ENCODE measurements around the gene TMEM63A.

Gene TMEM63A

GRCh38 chr1:225885336-225885735, 3.2 kb upstream of the TMEM63A start:
- no peak for DNase-seq (ENCODE audit: low spot score)

GRCh38 chr1:225883616-225884265, 1.6 kb upstream of the TMEM63A start:
- DNase-seq (ENCODE audit: low spot score), result no peak

- peak; percentile 64 for DNase-seq (ENCODE audit: low spot score)
These were observed 775 bp upstream of the TMEM63A start for GRCh38 chr1:225882694-225883615.

DNA sequence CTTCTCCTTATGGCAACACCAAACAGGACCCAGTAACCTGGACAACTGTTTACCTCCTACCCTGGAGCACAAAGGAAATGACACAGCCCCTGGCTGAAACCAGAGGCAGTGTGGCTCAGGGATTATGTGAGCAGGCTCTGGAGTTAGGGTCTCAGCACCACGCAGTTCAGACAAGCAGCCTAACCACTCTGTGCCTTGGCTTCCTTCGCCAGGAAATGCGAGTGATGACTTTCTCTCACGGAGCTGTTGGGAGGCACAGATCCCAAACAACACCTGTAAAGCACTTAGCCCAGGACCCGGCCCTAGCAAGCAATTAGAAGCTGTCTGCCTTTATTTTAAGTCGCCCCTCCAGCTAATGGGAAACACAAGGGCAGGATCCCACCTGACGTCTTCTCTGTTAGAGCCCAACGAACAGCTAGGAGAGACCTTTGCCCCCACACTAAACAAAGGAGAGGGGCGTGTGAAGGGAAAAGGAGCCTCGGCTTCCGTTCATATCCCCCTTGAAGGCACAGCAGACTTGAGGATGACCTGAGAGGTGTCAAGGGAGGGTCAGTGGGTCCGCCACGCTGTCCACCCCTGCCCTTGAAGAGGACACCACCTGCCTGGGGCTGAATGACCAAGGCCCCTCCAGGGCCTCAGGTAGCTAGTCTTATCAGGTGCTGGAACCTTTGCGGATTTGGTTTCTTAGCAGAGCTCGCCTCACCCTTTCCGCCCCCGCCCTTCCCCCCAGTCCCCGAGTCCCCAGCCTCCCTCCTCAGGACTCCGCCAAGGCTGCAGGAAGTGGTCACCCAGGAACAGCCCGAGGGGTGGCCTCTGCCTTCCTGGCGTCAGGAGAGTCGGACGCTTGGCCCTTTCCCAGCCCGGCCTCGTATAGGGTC, 860 bp downstream of the TMEM63A start:
- DNase-seq (ENCODE audit: low spot score), result peak; percentile 51

DNA sequence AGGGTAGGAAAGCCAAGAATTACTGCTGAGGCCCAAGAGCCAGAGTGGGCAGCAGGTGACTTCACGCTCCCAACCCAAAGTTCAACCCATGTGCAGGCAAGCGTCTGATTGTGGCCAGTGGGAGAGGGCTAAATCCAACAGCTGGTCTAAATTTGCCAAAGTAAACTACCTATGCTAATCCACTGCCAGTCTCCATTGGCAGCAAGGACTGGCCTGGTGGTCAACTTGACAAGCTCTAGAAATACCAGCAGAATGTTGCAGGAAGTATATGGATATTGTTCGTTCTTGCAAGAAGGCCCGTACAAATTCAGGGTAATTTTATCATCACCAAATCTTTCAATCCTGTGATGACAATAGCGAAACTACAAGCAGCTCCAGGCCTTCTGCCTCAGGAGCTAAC, 1.5 kb downstream of the TMEM63A start:
- no peak for DNase-seq (ENCODE audit: low spot score)

- DNase-seq (ENCODE audit: low spot score), result no peak
These were observed 2.0 kb downstream of the TMEM63A start for GRCh38 chr1:225880222-225880588.

GRCh38 chr1:225879521-225880221, 2.5 kb downstream of the TMEM63A start:
- no peak for DNase-seq (ENCODE audit: low spot score)

DNA sequence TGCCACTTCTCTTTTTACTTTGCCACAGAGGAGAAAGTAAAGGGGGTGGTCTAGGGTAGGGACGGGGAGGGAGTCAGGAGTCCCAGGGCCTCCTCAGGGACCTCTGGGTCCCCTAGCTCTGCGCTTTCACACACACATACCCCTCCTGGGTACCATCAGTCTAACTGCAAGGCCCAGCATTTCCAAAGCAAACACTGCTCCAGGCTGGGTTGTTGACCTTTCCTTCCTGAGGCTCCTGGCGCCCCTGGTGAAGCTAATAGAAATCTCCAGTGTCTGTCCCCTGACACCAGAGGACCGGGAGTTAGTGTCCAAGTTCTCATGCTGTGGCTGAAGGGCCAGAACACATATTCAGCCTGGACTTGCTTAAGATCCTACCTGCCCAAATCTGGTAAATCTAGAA, 3.9 kb downstream of the TMEM63A start:
- DNase-seq (ENCODE audit: low spot score), result no peak

DNA sequence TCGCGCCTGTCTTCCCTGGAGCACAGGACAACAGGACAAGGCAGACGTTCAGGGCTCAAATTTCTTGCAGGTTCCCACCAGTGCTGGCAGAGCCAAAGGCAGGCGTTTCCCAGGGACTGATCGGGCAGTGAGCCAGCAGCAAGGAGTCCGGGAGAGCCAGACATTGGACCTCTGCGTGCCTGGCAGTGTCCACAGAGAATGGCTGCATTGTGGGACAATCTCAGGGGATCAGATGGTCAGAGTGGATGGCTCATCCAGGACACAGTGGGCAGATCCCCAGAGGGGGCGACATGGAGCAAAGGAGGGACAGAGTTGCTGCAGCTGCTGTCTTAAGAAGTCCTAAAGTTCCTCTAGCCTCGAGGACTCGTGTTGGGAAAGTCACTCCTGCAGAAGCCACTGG, 4.6 kb downstream of the TMEM63A start:
- peak; percentile 49 for DNase-seq (ENCODE audit: low spot score)

DNA sequence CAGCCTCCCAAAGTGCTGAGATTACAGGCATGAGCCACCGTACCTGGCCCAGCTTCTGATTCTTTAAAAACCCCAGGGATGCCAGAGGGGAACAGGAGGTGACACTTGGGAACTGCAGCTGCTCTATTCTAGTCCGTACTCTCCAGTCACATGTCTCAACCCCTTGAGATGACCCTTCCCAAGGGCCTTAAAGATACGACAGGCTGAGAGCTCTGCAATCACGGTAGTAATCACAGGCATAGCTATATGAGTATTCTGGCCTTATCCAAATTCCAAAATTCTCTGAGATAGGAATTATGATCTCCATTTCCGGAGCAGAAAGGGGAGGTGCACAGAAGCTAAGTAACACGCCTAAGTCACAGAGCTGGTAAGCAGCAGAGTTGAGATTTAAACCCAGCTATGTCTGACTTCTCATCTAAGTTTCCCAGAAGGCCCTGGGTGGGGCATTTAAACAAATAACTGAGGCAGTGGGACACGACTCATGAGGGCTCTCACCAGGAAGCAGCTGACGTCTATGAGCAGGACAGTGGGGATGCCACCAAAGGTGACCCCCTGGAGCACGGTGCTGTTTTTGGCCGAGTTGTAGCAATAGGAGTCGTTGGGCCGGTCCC, 5.2 kb downstream of the TMEM63A start:
- DNase-seq (ENCODE audit: low spot score), result no peak

- no peak for DNase-seq (ENCODE audit: low spot score)
These were observed 7.0 kb downstream of the TMEM63A start for GRCh38 chr1:225875044-225875815.

DNA sequence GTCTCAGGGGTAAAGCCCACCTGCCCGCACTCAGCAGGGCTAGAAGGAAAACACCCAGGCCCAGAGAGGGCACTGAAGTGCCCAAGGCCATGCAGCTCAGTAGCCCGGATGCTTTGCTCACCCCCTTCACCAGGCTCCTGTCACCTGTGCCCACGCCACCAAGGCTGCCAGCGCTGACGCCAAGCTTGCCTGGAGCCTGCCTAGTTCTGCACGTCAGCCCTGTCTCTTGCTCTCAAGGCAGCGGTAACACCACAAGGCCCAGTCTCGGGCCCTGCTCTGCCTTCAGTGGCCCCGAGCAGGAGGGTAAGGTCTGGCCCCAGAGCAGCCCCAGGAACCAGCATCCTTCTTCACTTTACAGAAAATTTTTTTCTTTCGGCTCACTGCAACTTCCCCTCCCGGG, 7.7 kb downstream of the TMEM63A start:
- DNase-seq (ENCODE audit: low spot score), result no peak

GRCh38 chr1:225873281-225873850, 8.8 kb downstream of the TMEM63A start:
- DNase-seq (ENCODE audit: low spot score), result no peak

DNA sequence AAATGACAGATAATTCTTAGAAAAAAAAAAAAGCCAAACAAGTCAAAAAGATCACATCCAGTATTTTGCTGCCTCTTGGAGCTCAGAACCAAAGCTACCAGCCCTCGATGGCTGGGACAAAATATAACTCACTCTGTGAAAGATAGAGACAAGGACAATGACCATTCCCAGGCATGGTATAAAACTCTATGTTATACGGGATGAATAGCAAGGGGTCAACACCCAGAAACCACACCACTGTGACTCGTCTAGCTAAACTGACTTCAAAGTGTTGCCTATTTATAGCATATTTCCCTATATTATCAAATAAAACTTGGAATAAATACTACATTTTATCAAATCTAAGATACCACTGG, 10.1 kb downstream of the TMEM63A start:
- DNase-seq (ENCODE audit: low spot score), result no peak

DNA sequence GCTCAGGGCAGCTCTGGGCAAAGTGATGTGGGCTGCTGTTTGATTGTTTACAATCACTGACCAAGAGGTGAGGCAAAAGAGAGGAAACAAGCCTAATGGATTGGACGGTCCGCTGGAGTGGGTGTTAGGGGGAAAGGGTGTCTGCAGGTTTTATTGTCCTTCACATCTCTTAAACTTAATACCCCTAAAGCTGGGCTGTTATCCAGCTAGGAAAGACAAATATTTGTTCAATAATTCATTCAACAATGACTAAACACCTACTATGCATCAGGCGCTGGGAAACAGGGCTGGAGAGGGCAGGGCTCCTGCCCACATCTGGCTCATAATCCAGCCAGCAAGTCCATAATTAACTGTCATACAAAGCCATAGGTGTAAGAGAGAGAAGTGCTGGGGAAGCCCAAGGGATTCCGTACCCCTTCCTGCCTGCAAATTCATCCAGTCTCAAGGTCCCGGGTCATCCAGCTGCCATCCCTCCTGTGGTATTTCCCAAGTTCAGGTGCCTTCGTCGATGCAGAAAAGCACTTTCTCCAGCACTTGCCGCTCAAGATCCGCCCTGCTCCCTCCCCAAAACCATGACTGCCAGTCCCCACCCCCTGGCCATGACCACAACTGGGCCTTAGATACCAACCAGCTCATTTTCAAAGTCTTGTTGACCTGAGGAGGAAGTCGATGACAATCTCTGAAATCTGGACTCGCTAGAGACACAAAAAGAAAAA, 10.7 kb downstream of the TMEM63A start:
- DNase-seq (ENCODE audit: low spot score), result no peak

DNA sequence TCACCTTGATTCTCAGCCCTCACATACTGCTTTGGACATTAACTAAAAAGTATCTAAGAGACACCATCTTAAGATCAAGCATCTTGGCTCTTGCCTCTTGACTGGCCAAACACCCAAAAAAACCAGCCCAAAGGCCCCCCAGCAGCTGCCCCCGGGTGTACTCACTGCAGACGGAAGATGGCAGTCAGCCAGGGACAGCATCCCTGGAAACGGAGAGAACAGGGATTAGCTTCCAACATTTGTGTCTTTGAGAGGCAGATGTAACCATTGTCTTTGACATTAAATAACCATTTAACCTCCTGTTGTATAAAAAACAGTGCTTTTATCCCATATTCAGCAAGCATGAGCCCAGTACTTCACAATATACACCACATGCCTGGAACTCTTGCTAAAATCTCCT, 11.3 kb downstream of the TMEM63A start:
- no peak for DNase-seq (ENCODE audit: low spot score)

DNA sequence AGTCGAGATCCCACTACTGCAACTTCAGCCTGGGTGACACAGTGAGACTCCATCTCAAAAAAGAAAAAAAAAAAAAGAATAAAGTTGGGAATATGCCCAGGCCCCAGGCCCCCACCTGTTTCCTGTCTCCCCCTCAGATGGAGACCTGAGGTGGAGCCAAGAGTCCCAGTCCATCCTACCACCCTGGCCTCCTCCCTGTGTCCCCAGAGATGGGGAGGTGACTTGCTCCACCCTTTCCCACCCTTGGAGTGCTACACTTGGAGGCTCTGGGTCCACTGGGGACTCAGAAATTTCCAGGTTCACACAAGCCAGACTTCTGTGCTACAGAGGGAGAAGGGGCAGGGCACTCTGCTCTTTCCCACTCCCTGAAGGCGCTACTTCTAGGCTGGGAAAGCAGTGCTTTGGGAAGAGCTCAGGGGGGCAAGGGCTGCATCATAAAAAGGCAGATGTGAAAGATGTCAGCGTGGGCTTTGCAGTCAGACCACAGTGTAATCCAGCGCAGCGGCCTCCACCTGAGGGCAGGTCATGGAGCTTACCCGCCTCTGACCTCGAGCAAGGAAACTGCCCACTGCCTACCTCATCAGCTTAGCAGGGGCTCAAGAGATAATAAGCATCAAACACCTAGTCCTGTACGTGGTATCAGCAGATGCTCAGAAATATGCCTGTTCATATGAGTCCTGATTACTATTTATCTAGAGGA, 13.4 kb downstream of the TMEM63A start:
- no peak for DNase-seq (ENCODE audit: low spot score)

DNA sequence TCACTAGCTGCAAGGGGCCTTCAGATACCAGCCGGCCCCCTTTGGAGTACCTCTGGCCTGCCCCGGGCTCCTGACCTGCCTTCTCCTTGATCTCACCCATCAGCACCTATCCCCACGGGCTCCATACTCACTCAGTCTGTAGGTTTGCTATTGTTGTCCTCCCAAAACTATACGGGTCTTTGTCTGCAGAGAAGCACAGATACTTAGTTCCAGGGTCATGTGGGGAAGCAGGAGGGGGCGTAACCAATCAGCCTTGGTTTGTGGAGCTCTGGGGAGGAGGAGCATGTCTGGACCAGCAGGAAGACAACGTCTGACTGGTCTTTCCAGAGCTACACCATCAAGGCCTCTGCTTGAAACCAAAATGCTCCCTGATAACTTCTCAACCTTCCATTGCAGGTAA, 15.2 kb downstream of the TMEM63A start:
- DNase-seq (ENCODE audit: low spot score), result no peak

All from RKO (cell line).